Activated naive CD8-positive, alpha-beta T cell treated with anti-CD3 and anti-CD28 coated beads, Interleukin-2, amount 50 U/mL, for 24 hours (primary cell): Measurements from ENCODE around the gene ARL4C.

ENCODE experiments used
- ATAC-seq: fragments of 150-1000 bp; cut with Tn5 transposase; one replicate; pipeline ENCODE4 v1.10.0; 2021
- DNase-seq: peaks from one replicate; pipeline ENCODE4 v3.0.0; 2021
- H3K27ac Mint-ChIP-seq: one replicate; pipeline ENCODE4 v1.8.0; 2021; ENCODE audit warnings: mild to moderate bottlenecking, mixed read lengths
- H3K27me3 Mint-ChIP-seq: one replicate; pipeline ENCODE4 v1.8.0; 2021; ENCODE audit warnings: mixed read lengths
- H3K36me3 Mint-ChIP-seq: one replicate; pipeline ENCODE4 v1.8.0; 2021; ENCODE audit warnings: low read depth, mixed read lengths
- H3K4me1 Mint-ChIP-seq: one replicate; pipeline ENCODE4 v1.8.0; 2021; ENCODE audit warnings: mixed read lengths
- H3K4me3 Mint-ChIP-seq: one replicate; pipeline ENCODE4 v1.8.0; 2021; ENCODE audit warnings: mild to moderate bottlenecking, moderate library complexity, mixed read lengths
- H3K9me3 Mint-ChIP-seq: one replicate; pipeline ENCODE4 v1.8.0; 2021; ENCODE audit warnings: mixed read lengths

Gene ARL4C

DNA sequence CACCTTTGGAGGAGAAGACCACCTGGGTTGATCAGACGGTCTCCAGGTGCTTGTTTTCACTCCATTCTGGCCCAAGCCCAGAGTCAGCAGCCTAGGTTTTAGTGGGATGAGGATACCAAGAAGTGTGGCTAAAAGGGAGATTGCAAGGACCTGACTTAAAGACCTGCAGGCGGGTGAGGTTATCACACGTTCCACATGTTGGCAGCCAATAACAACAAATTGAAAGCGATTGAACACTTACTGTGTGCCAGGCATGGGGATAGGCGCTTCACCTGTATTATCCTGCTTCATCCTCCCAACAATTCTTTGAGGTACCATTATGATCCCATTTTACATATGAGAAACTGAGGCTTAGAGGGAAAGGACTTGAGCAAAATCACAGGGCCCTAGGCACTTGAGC lies 5.0 kb downstream of the ARL4C start:
- no peaks in the 10 kb centered on the region for H3K27me3 Mint-ChIP-seq
- H3K27ac Mint-ChIP-seq: peak overlapping the region; percentile 90
- H3K9me3 Mint-ChIP-seq: no peaks in the 10 kb centered on the region
- H3K36me3 Mint-ChIP-seq: peaks cover 19% of the 10 kb centered on the region
- DNase-seq: no peak
- H3K4me3 Mint-ChIP-seq: peak overlapping the region; percentile 96
- H3K4me1 Mint-ChIP-seq: peaks cover 72% of the 10 kb centered on the region
- ATAC-seq: no peak

DNA sequence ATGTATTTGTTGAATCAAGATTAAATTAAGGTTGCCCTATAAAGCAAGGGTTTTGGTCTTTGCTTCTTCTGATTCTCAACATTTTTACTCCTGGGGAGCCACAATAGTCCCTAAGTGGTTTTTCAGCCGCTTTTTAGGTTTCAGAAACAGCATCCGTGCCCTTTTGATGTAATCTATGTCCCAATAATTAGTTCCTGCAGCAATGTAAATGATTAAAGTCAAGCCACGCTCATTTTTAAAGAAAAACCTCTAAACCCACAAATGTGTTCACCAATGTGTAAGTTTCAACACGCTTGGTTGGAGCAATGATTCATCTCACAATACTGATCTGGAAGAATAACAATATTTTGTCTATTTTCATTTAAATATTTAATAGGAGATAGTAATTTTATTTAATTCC lies 5.6 kb downstream of the ARL4C start:
- Mint-ChIP-seq H3K4me3 (peak overlapping the region; percentile 72), H3K27me3 (no peaks in the 10 kb centered on the region), H3K4me1 (peaks cover 77% of the 10 kb centered on the region), H3K36me3 (peaks cover 18% of the 10 kb centered on the region), H3K9me3 (no peaks in the 10 kb centered on the region), H3K27ac (peak overlapping the region; percentile 90)
- no peak for ATAC-seq
- DNase-seq: no peak

DNA sequence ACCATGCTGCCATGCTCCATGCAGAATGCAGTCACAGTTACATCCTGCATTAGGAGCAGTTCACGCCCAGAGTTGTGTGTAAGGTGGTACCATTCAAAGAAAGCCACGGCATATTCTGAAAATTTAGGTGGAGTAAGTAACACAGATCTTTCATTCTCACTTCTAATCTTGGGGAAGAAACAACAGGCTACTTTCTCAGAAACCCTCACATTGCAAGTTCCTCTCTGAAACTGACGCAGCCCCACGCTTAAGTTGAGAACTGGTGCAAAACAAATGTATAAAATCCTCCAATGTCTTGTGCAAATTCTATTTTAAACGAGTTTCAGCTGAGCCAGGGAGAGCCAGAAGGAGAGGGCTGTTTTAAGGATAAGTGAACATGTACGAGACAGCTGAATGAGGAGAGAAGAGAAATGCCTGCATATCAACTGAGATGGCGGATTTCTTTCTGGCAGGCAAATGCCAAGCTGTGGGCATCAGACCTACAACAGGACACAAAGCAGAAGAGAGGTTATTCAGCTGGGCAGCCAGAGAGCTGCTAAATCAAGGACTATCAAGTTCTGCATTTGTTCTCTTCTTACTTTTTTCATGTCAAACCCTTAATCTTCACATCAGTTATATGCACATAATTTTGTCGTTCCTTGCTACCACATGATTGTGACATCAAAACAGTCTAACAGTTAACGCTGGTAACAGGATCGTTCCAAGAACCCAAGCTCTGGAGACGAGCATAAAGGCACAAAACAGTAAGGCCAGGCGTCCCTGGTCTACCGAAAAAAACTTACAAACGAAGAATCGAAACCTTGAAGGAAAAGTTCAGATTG lies 6.4 kb downstream of the ARL4C start:
- no peaks in the 10 kb centered on the region for H3K9me3 Mint-ChIP-seq
- peak overlapping the region; percentile 90 for H3K27ac Mint-ChIP-seq
- ATAC-seq: peak; percentile 48
- H3K4me1 Mint-ChIP-seq: peaks cover 78% of the 10 kb centered on the region
- DNase-seq: no peak
- H3K27me3 Mint-ChIP-seq: no peaks in the 10 kb centered on the region
- H3K4me3 Mint-ChIP-seq: peak overlapping the region; percentile 72
- peaks cover 14% of the 10 kb centered on the region for H3K36me3 Mint-ChIP-seq

DNA sequence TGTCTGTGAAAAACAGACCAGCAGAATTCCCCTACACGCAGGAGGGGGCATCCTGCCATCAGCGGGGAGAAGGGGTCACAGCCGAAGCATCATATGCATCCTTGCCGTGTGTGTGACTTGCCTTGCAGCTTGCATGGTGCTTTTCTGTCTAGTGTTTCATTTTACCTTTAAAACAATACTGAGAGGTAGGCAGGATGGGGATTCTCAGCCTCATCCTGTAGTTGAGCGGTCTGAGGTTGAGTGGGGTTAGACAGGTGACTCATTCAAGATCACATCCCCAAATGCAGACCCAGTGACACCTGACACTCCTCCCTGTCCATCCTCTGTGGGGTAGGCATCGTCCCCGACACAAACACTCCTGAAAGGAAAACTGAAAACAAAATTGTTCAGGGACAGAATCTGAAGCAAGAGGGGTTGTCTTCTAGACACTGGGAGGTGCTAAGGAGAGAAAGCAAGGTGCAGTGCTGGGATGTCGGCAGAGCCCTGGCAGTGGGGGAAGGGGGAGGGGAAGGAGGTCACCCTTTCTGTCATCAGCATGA lies 7.9 kb downstream of the ARL4C start:
- H3K27ac Mint-ChIP-seq: peak overlapping the region; percentile 84
- peak overlapping the region; percentile 77 for H3K4me3 Mint-ChIP-seq
- H3K9me3 Mint-ChIP-seq: no peaks in the 10 kb centered on the region
- H3K36me3 Mint-ChIP-seq: peaks cover 6% of the 10 kb centered on the region
- peaks cover 90% of the 10 kb centered on the region for H3K4me1 Mint-ChIP-seq
- H3K27me3 Mint-ChIP-seq: no peaks in the 10 kb centered on the region
- DNase-seq (peak; percentile 58), ATAC-seq (peak; percentile 82)

DNA sequence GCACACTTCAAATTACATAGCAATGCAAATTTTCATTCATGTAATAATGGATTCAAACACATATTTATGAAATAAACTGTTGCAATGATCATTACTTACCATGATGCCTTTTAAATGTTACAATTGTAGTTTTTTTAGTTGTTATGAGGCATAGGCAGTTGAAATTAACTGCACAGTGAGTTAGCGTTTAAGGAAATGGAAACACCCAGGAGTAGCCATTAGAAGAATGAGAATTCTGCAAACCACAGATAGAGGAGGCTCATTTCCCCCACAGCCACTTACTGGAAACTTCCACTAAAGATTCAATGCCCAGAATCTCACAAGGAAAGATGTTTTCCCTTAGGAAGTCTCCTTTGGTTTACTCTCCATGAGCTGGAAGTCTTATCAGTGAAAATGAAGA lies 8.4 kb downstream of the ARL4C start:
- H3K27ac Mint-ChIP-seq: peak overlapping the region; percentile 84
- H3K4me3 Mint-ChIP-seq: peak overlapping the region; percentile 77
- no peaks in the 10 kb centered on the region for H3K9me3 Mint-ChIP-seq
- DNase-seq (no peak), ATAC-seq (no peak)
- peaks cover 95% of the 10 kb centered on the region for H3K4me1 Mint-ChIP-seq
- no peaks in the 10 kb centered on the region for H3K27me3 Mint-ChIP-seq
- peaks cover 6% of the 10 kb centered on the region for H3K36me3 Mint-ChIP-seq

DNA sequence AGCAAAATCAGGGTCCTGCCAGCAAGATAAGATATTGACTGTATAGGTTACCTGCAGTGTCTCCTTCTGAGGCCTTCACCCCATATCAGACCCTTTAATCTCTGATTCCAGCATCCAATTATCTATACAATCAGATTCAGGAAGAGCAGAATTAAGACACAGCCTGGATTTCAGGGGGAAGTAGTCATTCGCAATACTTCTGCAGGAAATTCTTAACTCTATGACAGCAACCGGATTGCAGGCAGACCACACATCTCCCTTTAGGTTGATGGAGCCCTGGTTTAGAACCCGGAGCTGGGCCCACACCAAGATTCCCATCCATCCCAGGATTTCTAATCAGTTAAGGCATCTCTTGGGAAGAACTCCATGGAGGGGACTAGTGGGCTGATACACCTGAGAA lies 9.5 kb downstream of the ARL4C start:
- Mint-ChIP-seq H3K4me3 (no peak overlapping the region), H3K9me3 (no peaks in the 10 kb centered on the region), H3K36me3 (peaks cover 2% of the 10 kb centered on the region), H3K27me3 (no peaks in the 10 kb centered on the region), H3K4me1 (peaks cover 93% of the 10 kb centered on the region), H3K27ac (no peak overlapping the region)
- DNase-seq (no peak), ATAC-seq (no peak)

DNA sequence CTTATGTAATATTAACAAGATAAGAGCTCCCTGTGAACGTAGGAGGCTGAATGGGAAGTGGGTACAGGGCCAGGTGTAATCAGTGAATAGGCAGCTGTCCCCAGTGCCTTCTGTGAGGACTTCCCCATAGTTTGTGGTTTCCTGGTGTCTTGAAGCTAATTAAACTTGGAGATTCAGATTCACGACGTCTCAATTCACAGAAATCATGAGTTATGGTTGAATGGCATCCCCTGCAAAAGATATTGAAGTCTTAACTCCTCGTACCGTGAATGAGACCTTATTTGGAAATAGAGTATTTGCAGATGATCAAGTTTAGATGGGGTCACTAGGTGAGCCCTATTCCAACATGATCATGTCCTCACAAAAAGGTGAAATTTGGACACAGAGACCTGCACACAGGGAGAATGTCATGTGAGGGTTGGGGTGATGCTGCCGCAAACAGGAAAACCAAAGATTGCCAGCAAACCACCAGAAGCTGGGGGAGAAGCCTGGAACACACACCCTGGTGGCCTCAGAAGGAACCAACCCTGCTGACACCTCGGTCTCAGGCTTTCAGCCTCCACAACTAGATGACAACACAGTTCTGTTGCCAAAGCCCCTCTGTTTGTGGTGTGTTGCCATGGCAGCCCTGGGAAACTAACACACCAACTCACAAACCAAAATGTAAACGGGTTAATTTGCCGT lies 13.2 kb downstream of the ARL4C start:
- peak overlapping the region; percentile 83 for H3K27ac Mint-ChIP-seq
- H3K27me3 Mint-ChIP-seq: no peaks in the 10 kb centered on the region
- peaks cover 78% of the 10 kb centered on the region for H3K4me1 Mint-ChIP-seq
- peaks cover 5% of the 10 kb centered on the region for H3K36me3 Mint-ChIP-seq
- DNase-seq: peak; percentile 82
- H3K4me3 Mint-ChIP-seq: peak overlapping the region; percentile 66
- peaks cover 5% of the 10 kb centered on the region for H3K9me3 Mint-ChIP-seq
- peak; percentile 90 for ATAC-seq

DNA sequence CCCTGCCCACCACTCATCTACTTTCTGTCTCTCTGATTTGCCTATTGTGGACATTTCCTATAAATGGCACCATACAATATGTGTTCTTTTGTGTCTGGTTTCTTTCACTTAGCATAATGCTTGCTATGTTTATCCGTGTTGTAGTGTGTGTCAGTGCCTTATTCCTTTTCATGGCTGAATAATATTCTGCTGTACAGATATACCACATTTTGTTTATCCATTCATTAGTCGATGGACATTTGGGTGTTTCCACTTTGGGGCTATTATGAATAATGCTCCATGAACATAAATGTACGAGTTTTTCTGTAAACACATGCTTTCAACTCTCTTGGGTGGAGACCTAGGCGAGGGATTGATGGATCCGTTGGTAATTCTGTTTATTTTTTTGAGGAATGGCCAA lies 15.6 kb downstream of the ARL4C start:
- Mint-ChIP-seq H3K36me3 (peaks cover 3% of the 10 kb centered on the region), H3K27me3 (no peaks in the 10 kb centered on the region), H3K9me3 (peaks cover 5% of the 10 kb centered on the region), H3K4me3 (no peak overlapping the region), H3K4me1 (peaks cover 67% of the 10 kb centered on the region), H3K27ac (no peak overlapping the region)
- no peak for ATAC-seq
- DNase-seq: no peak

DNA sequence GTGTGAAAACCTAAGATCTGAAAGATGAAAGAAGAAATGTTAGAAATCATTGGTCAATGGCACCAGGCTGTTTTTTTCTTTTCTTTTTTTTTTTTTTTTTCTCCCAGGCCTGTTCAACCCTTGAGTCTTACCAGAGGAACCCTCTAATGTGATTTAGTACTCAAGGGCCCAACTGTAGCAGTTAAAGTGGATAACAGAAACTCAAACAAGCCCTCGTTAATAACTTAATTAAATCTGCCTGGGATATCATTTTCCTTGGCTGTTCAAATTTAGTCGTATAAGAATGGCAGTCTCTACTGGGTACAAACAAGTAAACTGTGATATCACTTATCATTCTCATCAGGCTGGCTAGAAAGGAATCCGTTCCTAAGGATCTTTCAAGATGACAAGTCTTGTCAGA lies 16.5 kb downstream of the ARL4C start:
- Mint-ChIP-seq H3K27me3 (no peaks in the 10 kb centered on the region), H3K36me3 (peaks cover 3% of the 10 kb centered on the region), H3K4me3 (no peak overlapping the region), H3K27ac (no peak overlapping the region), H3K9me3 (peaks cover 5% of the 10 kb centered on the region), H3K4me1 (peaks cover 67% of the 10 kb centered on the region)
- no peak for ATAC-seq
- no peak for DNase-seq

DNA sequence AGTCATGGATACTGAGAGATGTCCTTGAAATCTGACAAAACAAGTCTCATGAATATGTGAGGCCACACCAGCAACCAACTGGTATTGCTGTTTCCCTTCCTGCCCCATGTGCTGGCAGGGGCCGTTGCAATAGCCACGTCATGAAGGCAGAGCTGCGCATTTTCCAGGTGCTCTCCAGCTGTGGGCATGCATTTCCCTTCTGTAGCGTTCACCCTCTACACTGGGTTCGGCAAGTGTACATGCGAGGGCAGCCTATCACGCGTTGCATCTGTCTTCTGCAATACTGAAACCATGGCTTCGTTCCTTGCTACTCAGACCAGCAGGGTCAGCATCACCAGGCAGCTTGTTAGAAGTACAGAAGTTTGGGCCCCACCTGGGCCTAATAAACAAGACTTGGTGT lies 17.4 kb downstream of the ARL4C start:
- Mint-ChIP-seq H3K9me3 (peaks cover 5% of the 10 kb centered on the region), H3K27me3 (no peaks in the 10 kb centered on the region)

DNA sequence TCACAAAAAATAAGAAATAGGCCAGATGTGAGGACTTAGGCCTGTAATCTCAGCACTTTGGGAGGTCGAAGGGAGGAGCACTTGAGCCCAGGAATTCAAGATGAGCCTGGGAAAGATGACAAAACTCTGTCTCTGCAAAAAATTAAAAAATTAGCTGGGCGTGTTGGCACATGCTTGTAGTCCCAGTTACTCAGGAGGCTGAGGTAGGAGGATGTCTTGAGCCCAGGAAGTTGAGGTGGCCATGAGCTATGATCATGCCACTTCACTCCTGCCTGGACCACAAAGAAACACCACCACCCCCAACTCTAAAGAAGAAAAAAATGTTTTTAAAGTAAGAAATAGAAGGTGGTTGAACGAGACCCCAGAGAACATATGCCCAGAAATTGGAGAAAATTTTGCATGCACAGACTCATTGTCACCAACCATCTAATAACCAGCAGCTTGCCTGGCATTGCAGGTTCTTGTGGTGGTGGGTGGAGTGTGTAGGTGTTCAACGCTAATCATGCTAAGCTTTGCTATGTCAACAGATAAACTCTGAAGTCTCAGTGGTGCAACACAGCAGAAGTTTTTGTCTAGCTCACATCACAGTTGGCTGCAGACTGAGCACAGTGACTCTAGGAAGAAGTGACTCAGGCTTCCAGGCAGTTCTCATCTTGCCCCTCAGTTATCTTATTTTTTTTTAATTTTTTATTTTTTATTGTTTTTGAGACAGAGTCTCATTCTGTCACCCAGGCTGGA lies 18.6 kb downstream of the ARL4C start:
- Mint-ChIP-seq H3K27ac (peak overlapping the region; percentile 46), H3K27me3 (no peaks in the 10 kb centered on the region), H3K9me3 (peaks cover 12% of the 10 kb centered on the region), H3K4me1 (peaks cover 54% of the 10 kb centered on the region), H3K4me3 (no peak overlapping the region), H3K36me3 (peaks cover 3% of the 10 kb centered on the region)
- ATAC-seq (peak; percentile 75), DNase-seq (no peak)

More for the DNA sequence above, 17.4 kb downstream of the ARL4C start:
- H3K4me1 Mint-ChIP-seq: peaks cover 66% of the 10 kb centered on the region
- peaks cover 3% of the 10 kb centered on the region for H3K36me3 Mint-ChIP-seq
- ATAC-seq (no peak), DNase-seq (no peak)
- no peak overlapping the region for H3K27ac Mint-ChIP-seq
- no peak overlapping the region for H3K4me3 Mint-ChIP-seq

DNA sequence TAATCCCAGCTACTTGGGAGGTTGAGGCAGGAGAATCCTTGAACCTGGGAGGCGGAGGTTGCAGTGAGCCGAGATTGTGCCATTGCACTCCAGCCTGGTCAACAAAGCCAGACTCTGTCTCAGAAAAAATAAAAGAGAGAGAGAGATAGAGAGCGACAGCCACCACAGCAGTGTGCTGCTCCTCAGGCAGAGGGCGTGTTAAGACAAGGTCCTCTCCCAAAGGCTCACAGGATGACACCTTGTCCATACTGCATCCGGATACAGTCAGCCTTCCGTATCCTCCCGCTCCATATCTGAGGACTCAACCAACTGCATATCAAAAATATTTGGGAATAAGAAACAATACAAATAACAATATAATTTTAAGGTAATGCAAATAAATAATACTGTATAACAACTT lies 20.1 kb downstream of the ARL4C start:
- peaks cover 41% of the 10 kb centered on the region for H3K4me1 Mint-ChIP-seq
- DNase-seq (no peak), ATAC-seq (no peak)
- no peak overlapping the region for H3K4me3 Mint-ChIP-seq
- peaks cover 16% of the 10 kb centered on the region for H3K9me3 Mint-ChIP-seq
- peaks cover 3% of the 10 kb centered on the region for H3K36me3 Mint-ChIP-seq
- no peak overlapping the region for H3K27ac Mint-ChIP-seq
- no peaks in the 10 kb centered on the region for H3K27me3 Mint-ChIP-seq

DNA sequence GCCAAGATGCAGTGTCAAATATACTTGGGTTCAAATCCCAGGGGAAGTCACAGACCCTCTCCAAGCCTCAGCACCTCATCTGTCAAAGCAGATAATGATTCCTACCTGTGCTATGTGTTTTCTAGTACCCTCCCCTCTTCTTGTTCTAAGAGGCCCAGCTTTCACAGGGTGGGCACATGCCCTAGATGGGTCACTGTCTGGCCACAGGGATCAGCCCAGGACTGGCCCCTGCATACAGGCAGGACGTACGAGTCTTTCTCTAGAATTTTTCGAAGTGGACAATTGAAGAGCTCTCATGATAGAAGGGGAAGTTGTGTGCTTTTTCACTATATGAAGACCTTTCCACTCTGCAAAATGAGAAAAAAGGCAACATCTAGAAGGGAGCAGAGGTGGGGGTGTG lies 22.2 kb downstream of the ARL4C start:
- H3K27ac Mint-ChIP-seq: no peak overlapping the region
- H3K27me3 Mint-ChIP-seq: no peaks in the 10 kb centered on the region
- no peak for DNase-seq
- no peaks in the 10 kb centered on the region for H3K36me3 Mint-ChIP-seq
- no peak overlapping the region for H3K4me3 Mint-ChIP-seq
- ATAC-seq: no peak
- peaks cover 11% of the 10 kb centered on the region for H3K9me3 Mint-ChIP-seq
- peaks cover 38% of the 10 kb centered on the region for H3K4me1 Mint-ChIP-seq

DNA sequence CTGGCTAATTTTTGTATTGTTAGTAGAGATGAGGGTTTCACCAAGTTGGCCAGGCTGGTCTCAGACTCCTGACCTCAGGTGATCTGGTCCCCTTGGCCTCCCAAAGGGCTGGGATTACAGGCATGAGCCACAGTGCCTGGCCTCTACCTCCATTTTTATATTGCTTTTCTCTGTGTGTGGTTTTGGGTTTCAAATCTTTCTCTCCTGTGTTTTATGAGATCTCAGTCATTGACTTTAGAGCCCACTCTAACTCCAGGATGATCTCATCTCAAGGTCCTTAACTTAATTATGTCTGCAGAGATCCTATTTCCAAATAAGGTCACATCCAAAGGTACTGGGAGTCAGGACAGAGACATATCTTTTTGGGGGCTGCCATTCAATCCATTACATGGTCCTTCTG lies 24.7 kb downstream of the ARL4C start:
- H3K9me3 Mint-ChIP-seq: peaks cover 11% of the 10 kb centered on the region
- H3K36me3 Mint-ChIP-seq: no peaks in the 10 kb centered on the region
- ATAC-seq (no peak), DNase-seq (no peak)
- peaks cover 35% of the 10 kb centered on the region for H3K4me1 Mint-ChIP-seq
- H3K4me3 Mint-ChIP-seq: no peak overlapping the region
- H3K27me3 Mint-ChIP-seq: no peaks in the 10 kb centered on the region
- no peak overlapping the region for H3K27ac Mint-ChIP-seq
